IPS-NIHi7 (cell line): ENCODE results near the gene ARL5A.
A peak's percentile ranks its signal among the peaks of the same experiment; 100 is the strongest.

ENCODE experiments used
- DNase-seq: peaks from one replicate; pipeline ENCODE4 v3.0.0; 2012; ENCODE audit warnings: mixed read lengths; ENCODE audit errors: extremely low spot score

Gene ARL5A

DNA sequence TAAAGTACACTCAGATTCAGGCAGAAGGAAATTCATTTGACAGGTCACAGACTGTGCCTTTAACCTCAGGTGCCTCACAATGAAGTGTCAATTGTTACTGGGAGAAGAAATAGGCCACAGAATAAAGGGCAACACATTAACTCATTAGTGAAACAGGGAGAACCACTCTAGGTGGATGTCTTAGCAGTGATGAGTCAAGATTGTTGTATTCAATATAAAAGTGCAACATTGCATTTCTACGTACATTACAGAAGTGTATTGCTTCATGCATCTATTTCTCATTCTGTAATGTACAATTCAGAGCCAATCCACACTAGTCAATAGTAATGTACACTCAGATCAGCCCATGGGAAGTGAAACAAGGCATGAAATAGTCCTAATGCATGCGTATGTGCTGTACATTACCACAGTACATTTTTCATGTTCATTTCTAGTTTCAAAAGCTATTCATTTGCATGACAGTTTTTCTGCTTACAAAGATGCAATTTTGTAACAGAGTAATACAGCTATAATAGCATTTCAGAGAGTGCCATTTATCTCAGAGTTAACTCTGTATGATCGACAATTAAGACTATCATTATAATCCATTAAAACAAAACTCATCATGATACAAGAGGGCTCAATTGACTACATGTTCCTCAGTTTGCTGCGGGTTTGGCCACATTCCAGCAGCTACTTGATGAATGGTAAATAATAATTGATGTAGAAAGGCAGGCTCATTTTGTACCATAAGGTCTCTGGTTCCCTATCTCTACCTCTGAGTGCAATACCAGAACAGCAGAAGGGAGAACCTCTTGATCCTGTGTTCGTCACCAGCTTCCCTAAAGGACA is 12.2 kb upstream of the ARL5A start:
- DNase-seq: no peak

GRCh38 chr2:151837926-151838325 is 9.7 kb upstream of the ARL5A start:
- DNase-seq: no peak

- no peak for DNase-seq
Measured at GRCh38 chr2:151833984-151834383, 5.8 kb upstream of the ARL5A start.

- no peak for DNase-seq
Measured at GRCh38 chr2:151830961-151831360, 2.7 kb upstream of the ARL5A start.

GRCh38 chr2:151828890-151829324 is 686 bp upstream of the ARL5A start:
- no peak for DNase-seq

- DNase-seq: peak; percentile 14
Measured at GRCh38 chr2:151827564-151828142, 568 bp downstream of the ARL5A start.

- no peak for DNase-seq
Measured at GRCh38 chr2:151826737-151827157, 1.5 kb downstream of the ARL5A start.

DNA sequence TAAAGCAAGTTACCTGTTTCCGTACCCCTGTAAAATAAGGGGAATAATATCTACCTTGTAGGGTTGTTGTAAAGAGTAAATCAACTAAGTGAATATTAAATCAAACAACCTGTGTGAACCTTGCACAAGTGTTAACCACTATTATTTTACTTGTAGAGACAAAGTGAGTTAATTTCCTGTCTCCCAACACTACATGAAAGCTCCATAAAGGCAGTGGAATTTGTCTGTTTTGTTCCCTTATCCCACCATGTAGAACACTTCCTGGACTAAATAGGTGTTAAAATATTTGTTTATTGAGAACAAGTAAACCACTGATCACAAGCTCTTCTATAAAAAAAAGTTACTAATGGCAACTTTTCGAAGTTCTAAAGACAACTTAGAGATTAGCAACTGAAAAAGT is 3.3 kb downstream of the ARL5A start:
- DNase-seq: no peak

GRCh38 chr2:151823651-151824050 is 4.6 kb downstream of the ARL5A start:
- no peak for DNase-seq

- no peak for DNase-seq
Measured at GRCh38 chr2:151819920-151820319, 8.3 kb downstream of the ARL5A start.

DNA sequence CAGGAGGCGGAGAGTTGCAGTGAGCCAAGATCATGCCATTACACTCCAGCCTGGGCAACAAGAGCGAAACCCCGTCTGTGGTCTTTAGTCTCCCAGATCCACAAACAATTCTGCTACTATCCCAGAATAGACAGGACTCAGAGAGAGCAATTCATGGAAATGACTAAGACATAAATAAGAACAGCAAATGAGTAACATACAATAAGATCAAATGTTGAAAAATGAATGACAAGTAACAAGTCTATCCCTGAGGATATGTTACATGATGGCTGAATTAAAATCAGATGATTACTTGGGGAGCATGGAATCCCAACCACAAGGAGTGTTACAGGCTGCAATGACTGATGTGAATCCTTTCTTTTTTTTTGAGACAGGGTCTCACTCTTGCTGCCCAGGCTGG is 10.3 kb downstream of the ARL5A start:
- no peak for DNase-seq

- DNase-seq: no peak
Measured at GRCh38 chr2:151816843-151817242, 11.4 kb downstream of the ARL5A start.

DNA sequence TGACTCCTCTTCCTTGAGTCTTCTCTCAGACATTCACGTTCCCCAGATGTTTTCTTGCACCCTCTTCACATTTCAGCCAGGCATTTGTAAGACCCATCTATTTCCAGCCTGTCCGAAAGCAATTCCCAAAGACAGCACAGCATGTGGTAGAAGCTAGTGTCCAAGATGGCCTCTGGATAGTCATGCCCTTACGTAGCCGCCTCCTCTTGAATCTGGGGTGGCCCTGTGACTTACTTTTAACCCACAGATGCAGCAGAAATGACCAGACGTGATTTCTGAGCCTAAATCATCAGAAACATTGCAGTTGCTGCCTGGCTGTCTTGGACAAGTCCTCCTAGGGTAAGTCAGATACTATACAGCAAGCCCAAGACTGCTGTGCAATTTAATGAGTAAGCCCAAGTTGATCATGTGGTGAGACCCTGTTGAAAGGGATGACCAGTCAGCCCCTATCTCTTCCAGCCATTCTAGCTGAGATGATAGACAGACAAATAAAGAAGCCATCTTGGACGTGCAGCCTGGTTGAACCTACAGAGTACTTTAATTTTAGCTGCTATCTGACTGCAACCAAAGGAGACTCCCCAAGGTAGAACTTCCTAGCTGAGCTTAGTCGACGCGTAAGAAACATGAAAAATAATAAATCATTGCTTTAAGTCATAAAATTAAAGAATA is 12.3 kb downstream of the ARL5A start:
- no peak for DNase-seq

DNA sequence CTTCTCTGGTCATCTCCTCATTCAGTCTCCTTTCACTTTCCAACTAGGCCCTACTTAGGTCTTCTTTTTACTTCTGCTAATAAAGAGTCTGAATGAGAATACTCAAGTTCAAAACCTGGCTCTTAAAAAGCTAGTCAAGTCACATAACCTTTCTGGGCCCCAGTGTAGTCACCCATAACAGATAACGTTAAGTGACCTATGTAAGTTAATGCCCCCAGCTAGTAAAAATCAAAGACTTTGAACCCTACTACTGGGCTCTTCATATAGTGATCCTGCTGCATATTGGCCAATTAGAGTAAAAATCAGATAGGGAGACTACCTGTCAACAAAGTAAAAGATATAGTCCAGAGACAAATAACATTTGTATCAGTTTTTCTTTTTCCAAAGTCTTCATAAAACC is 17.7 kb downstream of the ARL5A start:
- no peak for DNase-seq

DNA sequence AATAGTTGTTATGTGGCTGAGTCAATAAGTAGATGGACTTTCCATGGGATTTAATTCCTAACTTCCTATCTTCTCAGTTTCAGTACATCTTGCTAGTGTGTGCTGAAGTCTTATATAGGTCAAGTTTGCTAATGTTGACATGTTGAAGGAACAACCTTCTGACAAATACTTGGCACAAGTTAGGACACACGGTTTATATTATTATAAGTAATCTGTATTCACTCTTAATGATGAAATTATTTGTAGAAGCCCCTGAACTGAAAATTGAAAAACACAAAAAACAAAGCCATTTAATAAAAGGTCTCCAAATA is 19.2 kb downstream of the ARL5A start:
- DNase-seq: no peak

DNA sequence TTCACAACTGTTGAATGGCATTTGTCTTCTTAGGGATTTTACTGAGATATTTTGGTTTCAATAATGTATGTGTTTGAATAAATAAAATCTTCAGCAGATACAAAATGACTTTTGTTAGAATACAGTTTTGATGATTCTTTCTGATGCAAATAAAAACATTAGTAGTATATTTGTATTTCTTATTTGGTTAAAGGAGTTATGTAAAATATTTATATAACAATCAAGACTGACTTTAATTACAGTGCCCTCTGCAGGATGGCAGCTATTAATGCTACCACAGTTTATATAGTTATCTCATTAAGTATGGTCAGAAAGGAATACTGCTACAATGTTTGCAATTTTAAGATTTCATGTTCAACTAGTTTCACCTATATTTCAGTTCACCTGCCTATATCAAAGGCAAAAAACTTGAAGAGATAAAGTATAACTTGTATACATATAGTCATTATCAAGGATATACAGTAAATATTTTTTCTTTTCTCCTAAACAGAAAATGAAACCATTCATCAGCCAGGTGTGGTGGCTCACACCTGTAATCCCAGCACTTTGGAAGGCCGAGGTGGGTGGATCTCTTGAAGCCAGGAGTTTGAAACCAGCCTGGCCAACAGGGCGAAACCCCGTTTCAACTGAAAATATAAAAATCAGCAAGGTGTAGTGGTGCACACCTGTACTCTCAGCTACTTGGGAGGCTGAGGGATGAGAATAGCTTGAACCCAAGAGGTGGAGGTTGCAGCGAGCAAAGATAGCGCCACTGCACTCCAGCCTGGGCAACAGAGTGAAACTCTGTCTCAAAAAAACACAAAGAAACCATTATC is 19.8 kb downstream of the ARL5A start:
- no peak for DNase-seq

DNA sequence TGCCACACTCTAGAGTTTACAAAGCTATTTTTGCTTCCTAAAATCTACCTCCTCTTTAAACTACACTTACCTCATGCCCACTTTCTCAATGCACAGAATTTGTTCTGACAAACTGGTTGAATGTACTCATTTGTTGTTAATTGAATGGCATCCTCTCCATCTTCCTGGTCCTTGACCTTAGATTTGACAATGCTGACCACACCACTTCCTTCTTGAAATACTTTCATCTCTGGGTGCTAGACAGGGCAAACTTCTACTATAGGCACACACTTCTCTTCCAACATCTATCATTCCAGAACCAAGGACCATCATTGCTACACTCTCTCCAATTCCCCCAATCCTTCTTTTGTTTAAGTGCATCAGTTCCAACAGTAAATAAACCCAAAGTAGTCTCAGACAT is 22.3 kb downstream of the ARL5A start:
- no peak for DNase-seq

DNA sequence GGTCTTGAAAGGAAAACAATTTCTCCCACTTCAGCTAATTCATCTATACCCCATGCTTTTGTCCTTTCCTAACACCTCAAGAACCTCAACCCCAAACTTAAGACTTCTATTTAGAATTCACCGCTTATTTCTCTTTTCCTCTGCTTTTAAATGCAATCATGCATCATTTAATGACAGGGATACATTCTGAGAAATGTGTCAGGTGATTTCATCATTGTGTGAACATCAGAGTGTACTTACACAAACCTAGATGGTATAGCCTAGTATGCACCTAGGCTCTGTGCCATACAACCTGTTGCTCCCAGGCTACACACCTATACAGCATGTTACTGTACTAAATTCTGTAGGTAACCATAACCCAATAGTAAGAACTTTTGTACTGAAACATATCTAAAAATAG is 22.9 kb downstream of the ARL5A start:
- no peak for DNase-seq

GRCh38 chr2:151803811-151804210 is 24.4 kb downstream of the ARL5A start:
- DNase-seq: no peak

GRCh38 chr2:151802315-151802714 is 25.9 kb downstream of the ARL5A start:
- DNase-seq: no peak

DNA sequence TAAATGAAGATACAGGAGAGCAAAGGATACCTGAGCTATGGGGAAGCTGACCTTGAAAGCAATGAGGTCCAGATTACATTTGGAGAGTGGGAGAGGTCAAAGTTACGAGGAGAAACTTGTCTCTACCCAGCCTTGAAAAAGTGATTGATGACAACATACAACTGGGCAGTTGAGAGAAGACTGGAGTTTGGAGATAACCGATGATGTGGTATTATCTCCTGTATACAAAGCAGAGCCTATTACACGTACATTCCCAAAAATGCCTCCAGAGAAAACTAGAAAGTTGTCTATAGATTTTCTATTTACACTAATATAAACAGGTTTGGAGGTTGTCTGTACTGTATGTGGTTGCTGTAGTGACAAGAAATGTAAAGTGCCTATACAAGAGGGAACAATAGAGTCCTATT is 28.3 kb downstream of the ARL5A start:
- no peak for DNase-seq

- no peak for DNase-seq
Measured at GRCh38 chr2:151796774-151797173, 31.4 kb downstream of the ARL5A start.
